Muscle layer of duodenum (tissue), 2 donors: ENCODE data around the gene LRFN2.

Source experiments
- H3K27ac ChIP-seq: one replicate; pipeline ENCODE4 v1.7.0; 2013; ENCODE audit warnings: mild to moderate bottlenecking, low read length
- H3K27me3 ChIP-seq: one replicate; pipeline ENCODE4 v1.7.0; 2013; ENCODE audit warnings: low read depth, mild to moderate bottlenecking, control low read depth, low read length
- H3K36me3 ChIP-seq, 2 donors: one replicate each; pipeline ENCODE4 v1.7.0; 2013; ENCODE audit warnings: low read length in 2 of 2, control low read depth in 1 of 2, mild to moderate bottlenecking in 1 of 2; ENCODE audit not compliant: insufficient read depth in 2 of 2, control insufficient read depth in 1 of 2
- H3K4me1 ChIP-seq, 2 donors: one replicate each; pipeline ENCODE4 v1.7.0; 2013; ENCODE audit warnings: low read length in 2 of 2, mild to moderate bottlenecking in 2 of 2, control low read depth in 1 of 2, moderate library complexity in 1 of 2; ENCODE audit not compliant: insufficient read depth in 2 of 2, control insufficient read depth in 1 of 2
- H3K4me3 ChIP-seq, 2 donors: one replicate each; pipeline ENCODE4 v1.7.0; 2013; ENCODE audit warnings: low read length in 2 of 2, low read depth in 1 of 2, mild to moderate bottlenecking in 1 of 2
- H3K9me3 ChIP-seq, 2 donors: one replicate each; pipeline ENCODE4 v1.7.0; 2013; ENCODE audit warnings: low read length in 2 of 2, control low read depth in 1 of 2, mild to moderate bottlenecking in 1 of 2; ENCODE audit not compliant: control insufficient read depth in 1 of 2
- donor health status: healthy.

Gene LRFN2

DNA sequence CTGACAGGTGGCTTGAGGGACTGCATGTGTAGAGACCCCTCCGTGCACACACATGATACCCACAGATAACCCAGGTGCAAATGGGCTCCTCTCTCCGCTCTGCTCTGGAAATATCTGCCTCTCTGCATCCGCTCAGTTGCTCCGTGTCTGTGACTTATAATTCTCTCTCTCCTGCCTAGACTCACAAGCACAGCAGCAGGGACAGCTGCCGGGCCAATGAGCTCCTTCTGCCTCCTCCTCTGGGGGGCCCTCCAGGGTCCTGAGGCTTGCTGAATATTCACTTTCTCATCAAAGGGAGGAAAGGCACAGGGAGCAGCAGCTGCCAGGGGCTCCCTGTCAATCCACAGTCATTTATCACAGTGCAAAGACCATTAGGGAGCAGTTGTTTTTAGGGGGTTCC, 24.1 kb downstream of the LRFN2 start:
- H3K4me3 ChIP-seq: no peak overlapping the region

DNA sequence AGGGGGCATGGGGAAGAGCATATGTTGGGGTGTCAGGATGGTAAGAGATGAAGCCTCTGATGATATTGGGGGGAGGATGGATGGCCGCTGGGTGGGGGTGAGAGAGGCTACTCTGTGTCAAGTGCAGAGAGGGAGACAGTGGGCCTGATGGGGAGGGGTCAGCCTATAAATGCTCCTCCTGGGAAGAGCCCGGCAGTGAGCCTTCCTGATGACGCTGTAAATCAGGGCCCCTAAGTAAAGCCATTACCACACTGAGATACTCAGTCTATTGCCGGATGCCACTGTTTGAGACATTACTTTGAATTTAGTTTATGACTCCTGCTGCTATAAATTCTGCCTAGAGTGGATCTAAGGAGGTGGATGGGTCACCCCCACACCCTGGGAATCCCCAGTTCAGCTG, 28.1 kb downstream of the LRFN2 start:
- Histone ChIP-seq H3K27me3 (no peaks in the 10 kb centered on the region), H3K27ac (no peak overlapping the region), H3K4me3 (no peak overlapping the region), H3K36me3 (no peaks in the 10 kb centered on the region), H3K9me3 (no peaks in the 10 kb centered on the region), H3K4me1 (no peaks in the 10 kb centered on the region)

More for the DNA sequence above, 24.1 kb downstream of the LRFN2 start:
- no peak overlapping the region for H3K27ac ChIP-seq
- no peaks in the 10 kb centered on the region for H3K9me3 ChIP-seq
- H3K36me3 ChIP-seq: no peaks in the 10 kb centered on the region
- no peaks in the 10 kb centered on the region for H3K4me1 ChIP-seq
- H3K27me3 ChIP-seq: no peaks in the 10 kb centered on the region

DNA sequence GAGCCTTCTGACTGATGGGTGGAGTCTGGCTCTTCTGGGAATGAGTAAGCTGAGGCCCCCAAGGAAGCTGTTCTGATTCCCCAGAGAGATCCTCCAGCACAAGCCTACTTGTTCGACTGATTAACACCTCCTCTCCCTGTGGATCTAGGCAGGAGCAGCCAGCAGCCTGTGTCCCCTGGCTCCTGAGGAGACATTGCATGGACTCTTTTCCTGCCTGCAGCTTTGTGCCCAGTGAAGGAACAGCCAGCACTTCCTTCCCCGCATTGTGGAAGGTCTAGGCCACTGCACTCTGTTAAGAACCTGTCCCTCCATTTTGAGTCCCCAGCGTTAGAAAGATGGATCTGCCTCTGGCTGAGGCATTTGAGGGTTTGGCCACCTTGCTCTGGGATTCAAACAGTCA, 29.1 kb downstream of the LRFN2 start:
- H3K9me3 ChIP-seq: no peaks in the 10 kb centered on the region
- no peak overlapping the region for H3K27ac ChIP-seq
- H3K36me3 ChIP-seq: no peaks in the 10 kb centered on the region
- no peaks in the 10 kb centered on the region for H3K27me3 ChIP-seq
- no peak overlapping the region for H3K4me3 ChIP-seq
- H3K4me1 ChIP-seq: no peaks in the 10 kb centered on the region

DNA sequence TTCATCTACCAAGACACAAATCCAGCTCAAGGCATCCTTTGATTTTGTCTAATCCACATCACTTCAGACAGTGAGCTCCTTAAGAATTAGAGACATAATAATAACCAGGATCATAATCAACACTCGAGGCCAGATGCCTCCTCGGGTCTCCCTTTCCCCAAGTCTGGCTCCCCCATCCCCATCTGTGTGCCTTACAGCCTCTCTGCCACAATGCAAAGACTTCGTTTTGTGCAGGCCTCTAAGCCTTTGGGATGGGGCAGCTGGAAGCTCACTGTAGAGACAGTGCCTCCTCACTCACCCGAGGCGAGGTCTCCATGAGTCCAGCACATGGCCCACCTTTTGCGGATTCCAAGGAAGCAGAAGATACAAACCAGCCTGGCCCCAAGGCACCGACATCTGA, 30.3 kb downstream of the LRFN2 start:
- Histone ChIP-seq H3K36me3 (no peaks in the 10 kb centered on the region), H3K9me3 (no peaks in the 10 kb centered on the region), H3K27me3 (no peaks in the 10 kb centered on the region), H3K4me1 (no peaks in the 10 kb centered on the region), H3K4me3 (no peak overlapping the region), H3K27ac (no peak overlapping the region)

DNA sequence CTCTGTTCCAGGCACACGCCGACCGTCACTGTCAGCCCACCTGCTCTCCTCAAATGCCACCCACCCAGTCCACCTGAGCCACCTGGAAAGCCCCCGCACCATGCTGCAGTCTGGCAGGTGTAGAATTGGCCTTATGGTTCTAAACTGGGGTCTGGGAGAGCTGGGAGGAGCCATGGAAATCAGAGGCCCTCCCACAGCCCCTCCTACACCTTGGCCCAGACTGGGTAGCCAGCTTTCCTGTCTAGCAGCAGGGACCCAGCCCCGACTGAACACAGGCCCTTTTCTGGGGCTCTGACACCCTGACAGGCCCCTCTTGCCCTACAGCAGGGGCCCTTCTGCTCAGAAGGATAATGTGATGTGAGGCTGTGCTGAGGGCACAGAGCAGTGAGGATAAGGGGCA, 31.1 kb downstream of the LRFN2 start:
- Histone ChIP-seq H3K4me1 (no peaks in the 10 kb centered on the region), H3K4me3 (no peak overlapping the region), H3K36me3 (no peaks in the 10 kb centered on the region), H3K27me3 (no peaks in the 10 kb centered on the region), H3K27ac (no peak overlapping the region), H3K9me3 (no peaks in the 10 kb centered on the region)

DNA sequence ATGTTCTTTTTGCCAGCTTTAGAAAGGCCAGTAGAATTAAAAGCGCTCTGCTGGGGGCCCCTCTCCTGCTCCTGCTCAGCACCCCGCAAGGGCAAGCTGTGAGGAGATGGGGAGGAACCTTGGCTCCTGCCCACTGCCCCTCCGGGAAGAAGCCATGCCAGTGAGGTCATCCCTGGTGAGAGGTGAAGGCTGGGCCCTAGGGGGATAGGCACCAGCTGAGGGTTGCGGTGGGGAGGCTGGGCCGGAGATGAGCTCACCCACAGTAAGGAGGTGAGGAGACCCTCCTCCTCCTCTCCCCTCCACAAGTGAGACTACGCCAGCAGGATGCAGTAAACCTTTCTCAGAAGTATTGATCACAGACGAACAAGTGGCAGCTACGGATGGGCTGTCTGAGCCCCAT, 32.1 kb downstream of the LRFN2 start:
- no peaks in the 10 kb centered on the region for H3K4me1 ChIP-seq
- H3K27me3 ChIP-seq: no peaks in the 10 kb centered on the region
- no peaks in the 10 kb centered on the region for H3K36me3 ChIP-seq
- H3K4me3 ChIP-seq: no peak overlapping the region
- H3K9me3 ChIP-seq: no peaks in the 10 kb centered on the region
- no peak overlapping the region for H3K27ac ChIP-seq

DNA sequence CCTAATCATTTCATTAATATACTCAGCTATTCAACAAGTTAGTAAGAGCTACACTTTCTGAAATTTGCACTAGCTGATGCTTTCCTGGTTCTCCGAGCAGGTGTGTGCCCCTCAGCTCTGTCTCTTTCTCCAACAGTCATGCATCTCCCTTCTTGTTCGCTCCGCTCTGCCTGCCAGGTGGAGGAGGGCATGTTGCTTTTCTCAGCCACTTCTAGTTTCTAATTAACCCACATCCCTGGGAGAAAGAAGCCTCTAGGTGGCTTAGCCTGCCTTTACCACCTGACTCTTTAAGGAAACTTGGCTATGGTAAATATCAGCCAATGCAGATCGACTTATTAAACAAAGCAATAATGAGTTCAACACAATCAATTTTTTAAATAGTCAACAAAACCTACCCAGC, 34.2 kb downstream of the LRFN2 start:
- Histone ChIP-seq H3K36me3 (no peaks in the 10 kb centered on the region), H3K27me3 (no peaks in the 10 kb centered on the region), H3K4me1 (no peaks in the 10 kb centered on the region), H3K9me3 (no peaks in the 10 kb centered on the region), H3K4me3 (no peak overlapping the region), H3K27ac (no peak overlapping the region)

DNA sequence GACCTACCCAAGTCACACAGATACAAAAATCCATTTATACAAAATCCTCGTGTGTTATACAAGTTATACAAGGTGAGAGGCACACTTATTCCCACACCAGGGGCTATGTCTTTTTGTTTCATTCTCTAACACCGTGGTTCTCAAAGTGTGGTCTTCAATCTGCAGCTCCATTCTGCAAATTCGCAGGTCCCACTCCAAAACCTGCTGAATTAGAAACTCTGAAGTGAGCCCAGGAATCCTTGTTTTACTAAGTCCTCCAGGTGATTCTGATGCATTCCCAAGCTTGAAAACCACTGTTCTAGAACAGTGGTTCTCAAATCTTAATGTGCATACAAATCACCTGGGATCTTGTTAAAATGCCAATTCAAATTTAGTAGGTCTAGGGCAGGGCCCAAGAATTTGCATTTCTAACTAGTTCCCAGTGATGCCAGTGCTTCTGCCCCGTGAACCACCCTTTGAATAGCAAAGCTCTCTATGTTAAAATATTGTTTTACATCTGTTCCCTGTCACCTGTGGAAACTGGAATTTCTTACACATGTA, 35.1 kb downstream of the LRFN2 start:
- Histone ChIP-seq H3K4me3 (no peak overlapping the region), H3K27ac (no peak overlapping the region), H3K27me3 (no peaks in the 10 kb centered on the region), H3K9me3 (no peaks in the 10 kb centered on the region), H3K4me1 (no peaks in the 10 kb centered on the region), H3K36me3 (no peaks in the 10 kb centered on the region)

DNA sequence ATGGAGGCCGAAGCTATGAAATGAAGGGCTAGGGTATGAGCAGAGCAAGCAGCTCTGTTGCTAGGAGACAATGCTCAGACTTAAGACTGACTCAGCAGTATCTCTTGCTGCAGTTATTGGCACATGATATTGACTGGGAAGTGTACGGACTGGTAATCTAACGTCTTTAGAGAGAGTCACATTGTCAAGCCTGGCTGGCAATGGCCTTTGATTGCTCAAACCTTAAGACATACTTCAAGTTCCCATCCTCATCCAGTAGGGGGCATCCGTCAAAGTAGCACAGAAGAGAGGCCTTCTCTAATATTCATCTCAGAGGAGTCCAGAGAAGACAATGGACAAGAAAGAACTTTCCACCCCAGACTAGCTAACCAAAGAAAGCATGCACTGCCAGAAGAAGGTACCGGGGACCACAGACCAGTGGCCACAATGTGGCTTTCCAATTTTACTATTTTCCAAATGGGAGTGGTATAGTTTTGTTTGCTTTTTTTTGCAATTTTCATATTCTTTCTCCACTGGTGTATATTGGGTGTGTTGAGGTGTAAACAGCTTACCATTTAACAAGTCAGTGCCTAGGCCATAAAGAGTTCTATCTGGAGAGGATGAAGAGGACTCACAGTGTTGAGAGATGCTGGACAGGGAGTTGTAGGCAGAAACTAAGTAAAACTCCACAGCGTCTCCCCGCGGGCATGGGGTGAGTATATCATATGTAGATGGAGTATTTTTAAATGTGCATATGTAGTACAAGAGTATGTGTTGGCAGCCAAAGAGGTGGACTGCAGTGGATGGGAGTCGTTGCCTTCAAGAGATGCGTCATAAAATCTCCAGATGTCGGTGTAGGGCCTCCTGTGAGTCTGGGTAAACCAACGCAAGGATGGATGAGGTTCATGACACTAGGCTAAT, 36.7 kb downstream of the LRFN2 start:
- no peak overlapping the region for H3K4me3 ChIP-seq
- H3K4me1 ChIP-seq: no peaks in the 10 kb centered on the region
- no peaks in the 10 kb centered on the region for H3K9me3 ChIP-seq
- no peak overlapping the region for H3K27ac ChIP-seq
- H3K27me3 ChIP-seq: no peaks in the 10 kb centered on the region
- H3K36me3 ChIP-seq: no peaks in the 10 kb centered on the region

DNA sequence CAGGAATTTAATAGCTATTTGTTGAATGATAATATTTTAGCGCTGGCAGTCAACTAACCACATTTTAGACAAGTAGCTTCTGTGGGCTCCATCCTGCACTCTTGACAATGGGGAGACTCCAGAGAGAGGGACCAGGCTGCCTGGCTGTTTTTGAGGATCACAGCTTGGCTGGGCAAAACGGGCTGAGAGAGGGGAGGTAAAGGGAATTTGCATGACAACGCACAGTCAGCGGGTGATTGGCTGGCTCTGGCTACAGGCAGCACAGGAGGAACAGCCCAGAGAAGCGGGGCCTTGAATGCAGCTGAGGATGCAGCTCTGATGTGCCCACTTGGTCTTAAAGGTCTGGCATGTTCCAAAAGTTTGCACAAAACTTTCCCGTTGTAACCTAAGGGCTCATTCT, 41.2 kb downstream of the LRFN2 start:
- Histone ChIP-seq H3K9me3 (no peaks in the 10 kb centered on the region), H3K4me3 (no peak overlapping the region), H3K27ac (no peak overlapping the region), H3K27me3 (no peaks in the 10 kb centered on the region), H3K36me3 (no peaks in the 10 kb centered on the region), H3K4me1 (no peaks in the 10 kb centered on the region)

DNA sequence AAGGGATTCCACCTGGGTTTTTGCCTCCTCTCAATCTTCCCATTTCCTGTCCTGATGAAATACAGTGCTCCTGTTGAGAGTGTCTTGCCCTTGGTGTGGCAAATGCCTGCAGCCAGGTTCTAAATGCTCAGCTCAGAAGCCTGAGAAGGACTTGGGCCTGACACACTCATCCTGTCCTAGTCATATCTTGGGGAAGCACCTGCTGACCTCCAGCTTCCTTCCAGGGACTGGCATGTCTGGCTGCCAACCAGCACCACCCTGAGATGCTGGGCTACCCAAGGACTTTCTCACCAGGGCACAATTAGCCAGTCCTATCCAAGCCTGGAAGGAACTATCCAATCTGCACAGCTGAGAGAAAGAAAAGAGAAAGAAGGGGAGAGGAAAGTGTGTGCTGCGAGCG, 43.4 kb downstream of the LRFN2 start:
- H3K4me3 ChIP-seq: no peak overlapping the region
- no peaks in the 10 kb centered on the region for H3K36me3 ChIP-seq
- no peaks in the 10 kb centered on the region for H3K9me3 ChIP-seq
- no peak overlapping the region for H3K27ac ChIP-seq
- H3K4me1 ChIP-seq: no peaks in the 10 kb centered on the region
- H3K27me3 ChIP-seq: no peaks in the 10 kb centered on the region

DNA sequence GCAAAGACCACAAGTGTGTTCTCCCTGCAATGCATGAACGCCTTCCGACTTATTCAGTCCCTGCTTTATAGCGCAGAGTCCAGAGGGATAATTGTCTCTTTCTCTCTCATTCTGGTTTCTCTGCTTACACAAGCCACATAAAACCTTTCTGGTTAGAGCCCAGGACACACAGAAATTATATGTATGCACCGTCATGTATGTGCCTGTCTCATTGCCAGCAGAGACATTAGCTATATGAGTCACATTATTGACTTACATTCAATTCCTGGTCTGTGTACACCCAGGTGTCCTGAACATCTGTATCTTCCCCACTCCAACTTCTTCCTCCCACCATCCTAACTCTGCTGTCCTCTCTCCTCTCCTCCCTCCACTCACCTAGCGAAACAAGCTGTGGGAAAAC, 44.0 kb downstream of the LRFN2 start:
- Histone ChIP-seq H3K9me3 (no peaks in the 10 kb centered on the region), H3K4me3 (no peak overlapping the region), H3K27ac (no peak overlapping the region), H3K27me3 (no peaks in the 10 kb centered on the region), H3K4me1 (no peaks in the 10 kb centered on the region), H3K36me3 (no peaks in the 10 kb centered on the region)
